Tibial nerve (tissue), 4 donors: Measurements from ENCODE around the gene KRT84. TPM values are rescaled to one million over a fixed set of nuclear protein-coding genes. Genes with fewer than 3 reads are reported as not detected.

Source experiments
- DNase-seq, 2 donors: peaks; one replicate each; pipeline ENCODE4 v3.0.0-alpha.2; 2019; ENCODE audit warnings: low spot score in 2 of 2
- H3K27ac ChIP-seq, 4 donors: fragments of 200-600 bp; sonication (generic) in 3 of 4; one replicate each; pipeline ENCODE4 v1.5.1; 2017 to 2019; ENCODE audit warnings: mild to moderate bottlenecking in 1 of 4
- H3K27me3 ChIP-seq, 2 donors: fragments of 200-600 bp; sonication (generic) in 1 of 2; one replicate each; pipeline versions ENCODE4 v1.5.1 to v1.6.0; 2017 to 2019
- H3K36me3 ChIP-seq, 3 donors: fragments of 200-600 bp; sonication (generic); one replicate each; pipeline ENCODE4 v1.5.1; 2018 to 2019
- H3K4me1 ChIP-seq, 4 donors: fragments of 200-600 bp; sonication (generic) in 3 of 4; one replicate each; pipeline ENCODE4 v1.5.1; 2017 to 2019
- H3K4me3 ChIP-seq, 4 donors: fragments of 200-600 bp; sonication (generic) in 3 of 4; one replicate each; pipeline ENCODE4 v1.5.1; 2017 to 2019; ENCODE audit warnings: mild to moderate bottlenecking in 1 of 4, moderate library complexity in 1 of 4
- H3K9me3 ChIP-seq, 4 donors: fragments of 200-600 bp; sonication (generic) in 3 of 4; one replicate each; pipeline ENCODE4 v1.5.1; 2017 to 2019
- CTCF ChIP-seq, 5 experiments: fragments of 200-600 bp in 3 of 5; fragments of 450-650 bp in 2 of 5; sonication (generic) in 3 of 5; IDR thresholded peaks; one replicate each; pipeline ENCODE4 v1.5.1; 2016 to 2019; ENCODE audit warnings: antibody characterized with exemption in 5 of 5, mild to moderate bottlenecking in 3 of 5, moderate library complexity in 2 of 5
- EP300 ChIP-seq, 2 donors: sonication (generic); formaldehyde crosslinking; IDR thresholded peaks; one replicate each; pipeline ENCODE4 v1.6.1; 2017; ENCODE audit warnings: antibody characterized with exemption in 2 of 2, mild to moderate bottlenecking in 1 of 2
- POLR2A ChIP-seq, 2 donors: fragments of 450-650 bp; IDR thresholded peaks; one replicate each; pipeline ENCODE4 v1.6.1; 2017; ENCODE audit warnings: antibody characterized with exemption in 2 of 2, mild to moderate bottlenecking in 2 of 2, moderate library complexity in 2 of 2
- WGBS, 2 donors: methylation state at CpG; one replicate each; pipeline ENCODE4 v1.1.5; 2018; 5-methylcytosine and 5-hydroxymethylcytosine counted together
- total RNA-seq, 4 donors: library from RNA; depleted of rRNA; stranded (reverse); fragments of >200 nt; gene quantifications; one replicate each; pipeline ENCODE4 v1.1.0, GENCODE V29; 2016

KRT84 gene
- total RNA-seq, 4 donors from 2014 or later = not detected

DNA sequence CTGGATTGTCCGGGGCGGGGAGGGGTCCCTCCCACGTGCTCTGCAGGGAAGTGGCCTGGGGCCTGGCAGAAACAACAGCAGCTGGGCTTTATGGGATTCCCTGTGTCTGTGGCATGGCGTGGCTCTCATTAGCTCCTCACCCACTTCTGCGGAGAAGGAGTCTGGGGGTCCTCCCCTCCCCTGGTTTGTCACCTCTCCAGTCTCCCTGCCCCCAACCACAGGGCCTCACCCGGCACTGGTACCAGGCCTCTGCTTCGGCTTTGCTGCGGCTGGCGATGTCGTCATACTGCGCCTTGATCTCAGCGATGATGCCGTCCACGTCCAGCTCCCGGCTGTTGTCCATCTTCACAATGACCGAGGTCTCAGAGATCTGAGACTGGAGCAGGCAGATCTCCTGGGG, 14.3 kb upstream of the KRT84 start:
- no peak overlapping the region for H3K27ac ChIP-seq
- no peak for DNase-seq
- no peak overlapping the region for H3K4me3 ChIP-seq
- WGBS, 2 donors = 92 to 93% methylated on average over 16 of the region's 16 CpGs
- H3K4me1 ChIP-seq = no peaks in the 10 kb centered on the region
- H3K9me3 ChIP-seq = no peaks in the 10 kb centered on the region
- no peaks in the 10 kb centered on the region for H3K27me3 ChIP-seq
- TF ChIP-seq POLR2A (IDR thresholded peaks at IDR 0.05) (no peak), CTCF (IDR thresholded peaks at IDR 0.05) (no peak), EP300 (IDR thresholded peaks at IDR 0.05) (no peak)
- H3K36me3 ChIP-seq = no peaks in the 10 kb centered on the region

GRCh38 chr12:52398176-52398575, 12.7 kb upstream of the KRT84 start:
- no peaks in the 10 kb centered on the region for H3K27me3 ChIP-seq
- TF ChIP-seq CTCF (IDR thresholded peaks at IDR 0.05) = no peak
- TF ChIP-seq EP300 (IDR thresholded peaks at IDR 0.05) = no peak
- TF ChIP-seq POLR2A (IDR thresholded peaks at IDR 0.05) = no peak
- H3K36me3 ChIP-seq = no peaks in the 10 kb centered on the region
- H3K27ac ChIP-seq = no peak overlapping the region
- 90 to 94% methylated on average over 1 of the region's 1 CpG for WGBS, 2 donors
- H3K9me3 ChIP-seq = no peaks in the 10 kb centered on the region
- no peaks in the 10 kb centered on the region for H3K4me1 ChIP-seq
- no peak overlapping the region for H3K4me3 ChIP-seq
- DNase-seq = no peak

DNA sequence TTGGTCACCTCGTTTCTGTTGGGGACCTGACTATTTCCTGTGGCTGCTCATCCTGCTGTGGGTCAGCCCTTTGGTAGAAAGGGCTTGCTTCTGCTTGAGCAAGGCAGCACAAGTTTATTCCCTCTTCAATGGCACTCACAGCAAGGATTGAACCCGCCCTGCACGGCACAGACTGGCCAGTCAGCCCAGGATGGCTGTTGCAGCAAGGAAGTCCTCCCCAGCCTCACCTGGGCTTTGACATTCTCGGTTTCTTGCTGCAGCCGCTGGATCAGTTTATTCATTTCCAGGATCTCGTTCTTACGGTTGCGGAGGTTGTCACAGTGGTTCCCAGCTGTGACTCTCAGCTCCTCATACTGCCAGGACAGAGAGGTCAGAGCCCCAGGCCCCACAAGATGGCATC, 11.2 kb upstream of the KRT84 start:
- Histone ChIP-seq H3K27me3 (no peaks in the 10 kb centered on the region), H3K4me1 (peaks cover 0 to 2% (median 0%) of the 10 kb centered on the region in 4 donors), H3K9me3 (no peaks in the 10 kb centered on the region), H3K36me3 (no peaks in the 10 kb centered on the region), H3K4me3 (no peak overlapping the region), H3K27ac (no peak overlapping the region)
- no peak for TF ChIP-seq EP300 (IDR thresholded peaks at IDR 0.05)
- no peak for TF ChIP-seq CTCF (IDR thresholded peaks at IDR 0.05)
- DNase-seq = no peak
- 83% methylated on average over 8 of the region's 8 CpGs for WGBS, 2 donors

DNA sequence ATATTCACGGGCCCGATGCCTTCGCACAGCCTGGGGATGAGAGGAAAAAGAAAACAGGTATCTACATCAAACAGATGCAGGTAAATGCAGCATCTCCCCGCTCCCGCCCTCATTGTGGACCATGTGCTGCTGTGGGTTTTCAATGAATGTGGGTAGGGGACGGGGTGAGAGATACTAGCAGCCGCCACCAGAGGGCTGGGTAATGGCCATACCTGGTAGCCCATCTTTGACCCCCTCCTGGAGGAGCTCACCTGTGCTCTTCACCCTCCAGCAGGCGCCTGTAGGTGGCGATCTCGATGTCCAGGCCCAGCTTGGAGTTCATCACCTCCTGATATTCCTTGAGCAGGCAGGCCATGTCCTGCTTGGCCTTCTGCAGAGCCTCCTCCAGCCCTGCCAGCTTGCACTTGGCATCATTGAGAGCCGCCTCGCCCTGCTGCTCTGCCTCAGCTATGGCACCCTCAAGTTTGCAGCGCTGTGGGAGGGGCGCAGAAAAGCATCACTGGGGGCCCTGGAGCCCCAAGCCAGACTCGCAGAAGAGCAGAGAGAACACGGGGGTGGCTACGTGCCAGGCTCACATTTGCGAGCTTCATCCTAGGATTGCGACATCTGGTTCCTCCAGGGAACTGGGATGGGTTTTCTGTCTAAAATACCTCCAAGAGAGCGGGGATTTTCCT, 10.4 kb upstream of the KRT84 start:
- WGBS, 2 donors = 63 to 68% methylated on average over 20 of the region's 20 CpGs
- Histone ChIP-seq H3K9me3 (no peaks in the 10 kb centered on the region), H3K27me3 (no peaks in the 10 kb centered on the region), H3K4me1 (peaks cover 0 to 5% (median 0%) of the 10 kb centered on the region in 4 donors), H3K36me3 (no peaks in the 10 kb centered on the region), H3K27ac (no peak overlapping the region), H3K4me3 (no peak overlapping the region)
- peak; percentile 44 to 53 for DNase-seq
- peak in 2 of 5 experiments; percentile 3 to 11 for TF ChIP-seq CTCF (IDR thresholded peaks at IDR 0.05)
- TF ChIP-seq POLR2A (IDR thresholded peaks at IDR 0.05) = no peak
- TF ChIP-seq EP300 (IDR thresholded peaks at IDR 0.05) = no peak

- Histone ChIP-seq H3K36me3 (no peaks in the 10 kb centered on the region), H3K4me1 (peaks cover 0 to 5% (median 0%) of the 10 kb centered on the region in 4 donors), H3K27ac (no peak overlapping the region), H3K9me3 (no peaks in the 10 kb centered on the region), H3K27me3 (peaks cover 0 to under 1% of the 10 kb centered on the region in 2 donors), H3K4me3 (no peak overlapping the region)
- no peak for DNase-seq
- TF ChIP-seq POLR2A (IDR thresholded peaks at IDR 0.05) (no peak), EP300 (IDR thresholded peaks at IDR 0.05) (no peak), CTCF (IDR thresholded peaks at IDR 0.05) (no peak)
- WGBS, 2 donors = 75 to 80% methylated on average over 13 of the region's 13 CpGs
Observed at GRCh38 chr12:52394836-52395405, 9.5 kb upstream of the KRT84 start.
